Brain pericyte (primary cell): Measurements from ENCODE around the gene NAALADL2.
"Not testable (repeated sequence)": the region's sequence is repeated elsewhere in the genome, so short reads cannot be mapped to it uniquely, and the experiment has no call there.

Experiments
- DNase-seq: peaks from one replicate; pipeline ENCODE4 v3.0.0-alpha.2; 2012; ENCODE audit warnings: low read depth, low spot score

NAALADL2 gene

DNA sequence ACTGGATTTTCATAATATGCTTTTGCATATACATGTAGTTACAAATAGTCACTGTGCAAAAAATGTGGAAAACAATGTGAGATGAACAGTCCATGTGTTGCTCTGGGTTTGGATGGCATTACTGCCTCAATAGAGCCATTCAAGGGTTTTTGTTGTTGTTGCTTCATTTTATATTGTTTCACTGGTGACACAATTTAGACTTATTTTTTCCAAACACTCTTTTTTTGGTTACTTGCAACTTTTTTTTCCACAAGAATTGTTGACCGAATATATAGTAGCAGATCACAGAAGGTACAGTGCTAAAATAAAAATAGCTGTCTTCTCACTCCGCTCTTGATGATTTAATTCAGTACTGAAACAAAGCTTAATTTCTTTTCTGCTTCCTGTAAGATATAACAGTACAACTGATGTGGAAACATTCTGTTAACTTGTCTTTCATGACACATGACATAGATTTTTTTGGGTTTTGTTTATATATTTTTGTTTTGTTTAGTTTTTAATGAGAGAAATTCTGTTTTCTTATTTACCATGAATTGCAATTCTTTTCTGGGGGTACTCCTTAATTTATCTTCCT lies 618.6 kb downstream of the NAALADL2 start:
- no peak for DNase-seq

DNA sequence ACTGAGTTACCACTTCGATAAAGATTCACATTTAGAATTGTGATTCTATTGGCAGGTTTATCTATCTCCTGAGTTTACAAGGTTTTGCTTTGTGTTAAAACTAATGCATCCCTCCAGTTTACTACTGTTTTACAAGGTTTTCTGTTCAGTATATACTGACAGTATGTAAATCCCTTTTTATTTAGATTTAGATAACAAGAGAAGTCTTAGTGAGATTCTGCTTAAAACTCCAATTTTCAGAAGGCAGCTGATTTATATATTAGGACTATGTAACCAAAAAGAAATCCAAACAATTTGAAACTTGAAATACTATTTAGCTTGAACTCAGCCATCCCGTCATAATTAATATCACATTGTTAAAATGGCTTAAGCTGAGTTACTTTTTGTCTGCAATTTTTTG lies 619.2 kb downstream of the NAALADL2 start:
- no peak for DNase-seq

DNA sequence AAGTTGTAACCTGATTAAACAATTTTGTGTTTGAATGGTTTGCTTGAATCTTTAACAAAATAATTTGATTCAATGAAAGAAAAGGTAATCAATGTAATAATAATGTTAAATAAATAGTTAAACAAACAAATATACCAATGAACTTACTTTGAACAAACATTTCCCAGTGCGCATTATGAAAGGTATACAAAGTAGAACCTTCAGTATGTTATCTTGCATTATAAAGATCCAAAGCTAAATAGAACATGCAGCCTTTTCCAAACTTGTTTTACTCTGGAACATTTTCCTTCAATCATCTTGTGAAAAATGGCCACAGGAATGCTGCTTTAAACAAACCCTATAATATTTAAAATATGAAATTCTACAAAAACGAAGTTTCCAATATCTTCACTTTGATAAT lies 620.0 kb downstream of the NAALADL2 start:
- no peak for DNase-seq

DNA sequence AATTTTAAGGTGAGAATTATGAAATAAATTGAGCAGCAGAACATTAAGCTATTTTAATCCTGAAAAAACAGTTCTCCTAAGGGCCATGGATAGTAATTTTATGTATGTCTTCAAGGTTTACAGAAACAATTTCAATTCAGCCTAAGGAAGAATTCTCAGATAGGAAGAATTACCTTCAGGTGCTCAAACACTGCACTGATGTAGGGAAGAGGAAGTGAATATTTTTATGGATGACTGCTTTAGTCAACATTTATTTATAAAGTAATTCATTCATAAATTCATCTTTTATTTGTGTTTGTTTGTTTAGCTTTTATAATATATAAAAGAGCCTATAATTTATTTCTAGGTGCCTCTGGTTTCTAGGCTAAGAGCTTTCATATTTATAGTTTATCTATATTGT lies 620.7 kb downstream of the NAALADL2 start:
- no peak for DNase-seq

DNA sequence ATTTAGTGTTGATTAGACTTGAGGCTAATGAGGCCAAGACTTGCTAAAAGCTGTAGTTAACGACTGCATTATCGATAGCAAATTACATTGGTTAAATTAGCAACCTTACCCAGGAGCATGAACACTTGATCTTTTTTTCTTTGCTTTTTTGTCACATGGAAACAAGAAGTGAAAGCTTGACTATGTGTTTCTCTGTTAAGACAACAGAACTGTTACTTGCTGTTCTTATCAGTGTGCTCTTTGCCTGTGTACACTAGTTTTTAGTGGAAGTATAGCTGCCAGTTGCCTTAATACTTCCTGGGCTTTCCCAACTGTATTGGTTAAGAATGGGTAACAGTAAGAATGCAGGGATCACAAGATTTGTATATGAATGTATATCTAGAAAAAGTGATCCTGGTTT lies 625.5 kb downstream of the NAALADL2 start:
- DNase-seq = no peak

DNA sequence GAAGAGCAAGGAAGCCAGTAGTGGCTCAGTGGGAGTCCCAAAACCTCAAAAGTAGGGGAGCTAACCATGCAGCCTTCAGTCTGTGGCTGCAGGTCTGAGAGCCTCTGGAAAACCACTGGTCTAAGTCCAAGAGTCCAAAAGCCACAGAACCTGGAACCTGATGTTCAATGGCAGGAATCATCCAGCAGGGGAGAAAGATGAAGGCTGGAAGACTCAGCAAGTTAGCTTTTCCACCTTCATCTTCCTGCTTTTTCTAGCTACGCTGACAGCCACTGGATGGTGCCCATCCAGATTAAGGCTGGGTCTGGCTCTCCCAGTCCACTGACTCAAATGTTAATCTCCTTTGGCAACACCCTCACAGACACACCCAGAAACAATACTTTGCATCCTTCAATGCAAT lies 626.3 kb downstream of the NAALADL2 start:
- no peak for DNase-seq

DNA sequence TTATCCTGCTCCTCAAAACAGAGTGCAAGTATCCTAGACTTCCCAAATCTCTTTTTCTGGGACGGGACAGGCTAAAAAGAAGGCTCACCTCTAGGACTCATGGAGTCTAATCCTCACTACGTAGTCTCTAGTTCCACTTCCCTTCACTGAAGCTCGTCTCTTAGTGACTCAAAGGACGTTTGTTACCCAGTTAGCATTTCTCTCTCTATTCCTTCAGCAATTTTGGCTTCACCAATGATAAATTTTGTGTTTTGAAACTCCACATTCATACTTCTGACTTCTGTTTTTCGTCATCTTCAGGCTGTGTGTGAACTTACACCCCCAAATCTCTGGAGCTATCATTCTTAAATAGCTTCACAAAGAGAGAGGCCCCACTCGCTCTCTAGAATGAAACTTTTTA lies 627.1 kb downstream of the NAALADL2 start:
- DNase-seq = no peak

DNA sequence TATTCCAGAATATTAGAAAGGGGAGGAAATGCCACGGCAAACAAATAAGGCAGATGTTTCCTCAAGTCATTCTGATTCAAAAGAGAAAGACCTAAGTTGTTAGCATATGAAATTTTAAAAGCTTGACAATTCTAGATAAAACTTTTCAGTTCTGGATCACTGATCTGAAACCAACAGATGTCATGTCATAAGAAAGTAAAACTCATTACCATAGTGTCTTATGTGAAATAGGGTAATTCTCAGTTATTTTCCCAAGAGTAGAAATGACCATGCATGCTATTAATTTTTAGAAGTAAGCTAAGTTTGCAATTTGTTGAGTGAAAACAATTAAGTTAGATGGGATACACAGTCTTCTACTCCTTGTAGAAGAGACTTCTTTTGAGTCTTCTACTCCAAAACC lies 630.3 kb downstream of the NAALADL2 start:
- no peak for DNase-seq

DNA sequence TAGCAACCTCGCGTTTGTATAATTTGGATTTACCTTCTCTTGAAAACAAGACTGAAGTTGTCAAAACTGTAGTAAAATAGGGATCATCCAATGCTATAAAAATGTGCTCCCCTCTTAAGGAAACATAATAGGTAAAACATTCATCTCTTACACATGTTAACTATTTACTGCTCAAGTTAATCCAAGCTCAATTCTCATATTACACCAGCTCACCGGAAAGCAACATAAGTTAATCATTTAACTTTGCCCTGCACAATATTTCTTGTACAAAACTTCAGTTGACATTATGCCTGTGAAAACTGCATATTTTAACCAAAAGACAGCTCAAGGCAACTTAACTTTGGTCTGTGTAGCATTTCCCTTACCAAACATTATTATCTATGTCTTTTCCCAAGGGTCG lies 634.2 kb downstream of the NAALADL2 start:
- DNase-seq = no peak

DNA sequence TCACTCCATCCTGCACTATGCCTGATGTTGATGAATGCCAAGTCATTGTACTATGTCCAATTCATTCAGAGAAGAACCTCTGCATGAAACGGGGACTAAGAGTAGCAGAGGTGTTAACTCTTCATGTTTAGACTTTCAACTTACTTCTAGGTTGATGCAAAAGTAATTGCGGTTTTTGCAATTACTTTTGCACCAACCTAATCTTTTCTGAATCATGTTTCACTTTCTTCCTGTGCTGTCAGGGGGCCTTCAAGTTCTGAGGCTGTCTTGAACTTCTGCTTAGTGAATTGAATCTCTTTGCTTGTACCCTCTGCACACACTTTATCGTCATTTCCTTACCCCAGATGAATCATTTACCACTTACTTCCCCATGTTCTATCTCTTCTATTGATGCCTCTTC lies 636.2 kb downstream of the NAALADL2 start:
- no peak for DNase-seq

DNA sequence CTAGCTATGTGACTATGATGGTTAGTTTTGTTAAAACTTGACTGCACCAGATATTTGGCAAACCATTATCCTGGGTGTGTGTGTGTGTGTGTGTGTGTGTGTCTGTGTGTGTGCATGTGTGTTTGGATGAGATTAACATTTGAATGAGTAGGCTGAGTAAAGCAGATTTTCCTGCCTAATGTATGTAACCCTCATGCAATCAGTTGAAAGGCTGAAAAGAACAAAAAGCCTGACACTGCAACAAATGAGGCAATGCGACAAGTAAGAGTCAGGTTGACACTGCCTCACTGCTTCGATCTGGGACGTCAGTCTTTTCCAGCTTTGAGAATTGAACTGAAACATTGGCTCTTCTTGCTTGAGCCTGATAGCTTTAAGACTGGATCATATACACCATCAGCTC lies 643.0 kb downstream of the NAALADL2 start:
- DNase-seq = no peak

DNA sequence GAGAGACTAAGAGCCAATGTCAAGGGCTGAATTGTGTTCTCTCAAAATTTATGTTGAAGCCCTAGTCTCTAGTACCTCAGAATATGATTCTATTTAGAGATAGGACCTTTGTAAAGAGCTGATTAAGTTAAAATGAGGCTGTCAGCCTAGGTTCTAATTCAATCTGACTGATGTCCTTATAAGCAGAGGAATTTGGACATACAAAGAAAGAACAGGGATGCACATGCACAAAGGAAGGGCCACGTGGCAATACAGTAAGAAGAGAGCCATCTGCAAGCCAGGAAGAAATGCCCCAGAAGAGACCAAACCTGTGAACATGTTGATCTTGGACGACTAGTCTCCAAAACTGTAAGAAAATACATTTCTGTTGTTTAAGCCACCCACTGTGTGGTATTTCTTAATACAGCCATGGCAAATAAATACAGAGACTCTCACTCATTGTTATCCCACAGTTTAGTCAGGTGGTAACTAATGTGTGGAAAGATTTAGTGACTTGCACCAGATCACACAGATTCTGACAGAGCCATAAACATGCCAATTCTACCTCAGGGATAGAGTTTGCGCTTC lies 652.2 kb downstream of the NAALADL2 start:
- peak; percentile 68 for DNase-seq

DNA sequence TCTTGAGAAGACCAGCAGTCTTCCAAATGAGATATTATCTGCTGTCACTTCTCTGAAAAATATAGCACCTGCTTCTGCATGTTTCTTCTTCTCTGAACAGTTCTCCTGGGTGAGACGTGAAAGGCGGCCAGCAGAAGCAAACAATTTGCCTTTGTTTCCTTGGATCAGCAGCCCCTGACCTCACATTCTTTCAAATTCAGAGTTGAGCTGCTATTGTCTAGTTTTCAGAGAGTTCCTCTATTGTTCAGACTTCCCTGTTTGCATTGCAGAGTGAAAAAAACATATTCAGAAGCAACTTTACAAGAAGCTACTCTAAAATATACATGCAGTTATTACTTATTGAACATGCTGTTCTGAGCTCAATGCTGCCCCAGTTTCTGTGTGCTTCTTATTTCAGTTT lies 653.6 kb downstream of the NAALADL2 start:
- DNase-seq = no peak

DNA sequence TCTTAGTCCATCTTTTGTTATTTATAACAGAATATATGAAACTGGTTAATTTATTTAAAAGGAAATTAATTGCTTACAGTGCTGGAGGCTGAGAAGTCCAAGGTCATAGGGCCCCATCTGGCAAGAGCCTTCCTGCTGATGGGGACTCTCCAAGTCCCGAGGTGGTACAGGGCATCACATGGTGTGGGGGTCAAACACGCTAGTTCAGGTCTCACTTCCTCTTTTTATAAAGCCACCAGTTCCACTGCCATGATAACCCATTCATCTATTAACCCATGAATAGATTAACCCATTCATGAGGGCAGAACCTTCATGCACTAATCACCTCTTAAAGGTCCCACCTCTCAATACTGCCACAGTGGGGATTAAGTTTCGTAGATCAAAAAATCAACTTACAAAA lies 659.3 kb downstream of the NAALADL2 start:
- DNase-seq = no peak

DNA sequence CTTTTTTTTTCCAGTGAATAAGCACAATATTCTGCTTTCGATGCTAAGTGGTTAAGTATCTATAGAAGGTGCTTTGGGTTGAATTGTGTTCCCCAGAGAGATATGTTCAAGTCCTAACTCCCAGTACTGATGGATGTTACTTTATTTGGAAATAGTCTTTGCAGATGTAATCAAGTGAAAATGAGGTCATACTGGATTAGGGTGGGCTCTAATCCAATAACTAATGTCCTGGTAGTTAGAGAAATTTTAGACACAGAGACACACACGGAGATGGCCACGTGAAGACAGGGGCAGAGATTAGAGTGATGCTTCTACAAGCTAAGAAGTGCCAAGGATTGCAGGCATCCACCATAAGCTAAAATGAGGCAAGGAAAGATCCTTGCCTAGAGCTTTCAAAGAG lies 662.3 kb downstream of the NAALADL2 start:
- no peak for DNase-seq

DNA sequence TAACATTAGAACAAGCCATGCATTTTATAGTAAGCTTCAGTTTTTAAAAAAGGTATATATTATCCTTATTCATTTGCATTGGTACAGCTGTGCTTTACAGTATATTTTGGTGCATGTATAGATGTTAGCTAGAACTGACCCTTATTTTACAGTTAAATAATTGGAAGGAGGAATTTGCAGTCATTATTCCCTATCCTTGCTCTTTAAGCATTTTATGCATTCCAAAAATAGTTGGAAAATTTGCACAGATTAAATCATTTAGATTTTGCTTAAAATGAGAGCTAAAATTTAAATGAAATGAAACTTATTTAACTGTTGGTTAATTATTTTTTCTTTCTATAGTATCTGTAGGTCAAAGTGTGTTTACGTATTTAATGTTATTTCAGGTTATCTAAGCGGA lies 667.1 kb downstream of the NAALADL2 start:
- no peak for DNase-seq

DNA sequence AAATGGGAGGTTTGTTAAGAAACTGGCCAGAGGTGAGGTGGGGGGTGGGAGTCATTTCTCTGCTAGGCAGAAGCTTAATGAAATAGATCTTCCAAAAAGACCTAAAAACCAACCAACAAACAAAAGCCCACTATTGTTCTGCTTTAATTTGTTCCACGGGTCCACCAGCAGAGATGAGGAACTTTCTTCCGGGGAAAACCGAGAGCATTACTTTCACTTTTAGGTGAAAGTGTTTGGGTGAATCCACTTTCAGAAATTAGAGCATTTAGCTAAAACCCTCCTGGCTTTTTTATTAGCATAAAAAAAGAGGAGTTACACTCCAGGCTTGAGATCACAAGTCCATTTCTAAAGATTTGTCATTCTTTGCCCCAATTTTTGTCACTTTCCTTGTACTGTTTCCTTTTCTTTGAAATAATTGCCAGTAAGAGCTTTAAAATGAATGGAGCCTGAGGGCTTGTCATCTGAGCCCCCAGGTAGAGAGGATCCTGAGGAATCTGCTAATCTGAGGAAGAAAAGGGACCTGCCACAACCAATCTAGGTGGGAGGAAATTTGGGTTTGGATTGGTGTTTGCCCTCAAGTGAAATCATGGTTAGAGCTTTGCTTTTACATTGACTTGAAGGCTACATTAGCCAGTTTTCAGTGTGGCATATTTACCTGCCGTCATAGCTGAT lies 667.6 kb downstream of the NAALADL2 start:
- no peak for DNase-seq

DNA sequence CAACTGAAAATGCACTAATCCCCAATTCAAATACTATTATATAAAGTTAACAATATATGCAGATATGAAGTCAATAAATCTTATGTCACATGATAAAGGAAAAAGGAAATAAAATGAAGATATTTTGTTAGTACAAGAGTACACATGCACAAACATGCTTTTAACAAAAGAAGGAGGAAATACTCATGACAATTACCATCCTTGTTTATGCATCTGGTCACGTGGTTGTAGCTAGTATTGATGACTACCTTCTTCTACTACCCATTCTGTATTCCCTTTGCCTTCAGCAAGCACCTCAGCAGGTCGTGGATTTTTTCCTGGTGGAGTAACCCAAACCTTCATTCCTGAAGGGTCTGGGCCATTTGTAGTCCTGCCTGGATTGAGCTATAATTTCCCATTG lies 669.6 kb downstream of the NAALADL2 start:
- DNase-seq = not testable (repeated sequence)

DNA sequence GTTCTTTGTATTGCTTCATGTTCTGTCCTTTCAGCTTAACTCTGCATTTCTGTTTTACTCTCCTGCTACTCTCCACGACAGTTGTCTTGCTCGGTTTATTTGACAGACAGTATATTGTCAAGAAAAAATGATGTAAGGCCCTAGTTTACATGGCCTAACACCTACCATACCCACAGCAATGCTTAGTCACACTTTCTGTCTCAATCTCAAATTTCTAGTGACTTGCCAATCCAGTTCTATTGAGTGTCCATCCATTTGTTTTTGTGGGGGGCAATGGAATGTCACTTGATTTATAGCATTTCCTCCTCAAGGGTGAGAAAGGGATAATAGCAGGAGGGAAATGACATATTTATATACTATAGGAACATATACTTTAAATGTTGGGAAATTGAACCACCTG lies 676.2 kb downstream of the NAALADL2 start:
- no peak for DNase-seq

DNA sequence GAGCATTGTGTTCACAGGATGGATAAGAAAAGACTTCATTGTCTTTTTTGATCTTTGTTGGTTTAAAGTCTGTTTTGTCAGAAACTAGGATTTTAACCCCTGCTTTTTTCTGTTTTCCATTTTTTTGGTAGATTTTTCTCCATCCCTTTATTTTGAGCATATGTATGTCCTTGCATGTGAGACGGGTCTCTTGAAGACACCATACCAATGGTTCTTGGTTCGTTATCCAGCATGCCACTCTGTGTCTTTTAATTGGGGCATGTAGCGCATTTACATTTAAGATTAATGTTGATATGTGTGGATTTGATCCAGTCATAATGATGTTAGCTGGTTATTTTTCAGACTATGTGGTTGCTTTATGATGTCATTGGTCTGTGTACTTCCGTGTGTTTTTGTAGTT lies 687.0 kb downstream of the NAALADL2 start:
- DNase-seq = no peak

DNA sequence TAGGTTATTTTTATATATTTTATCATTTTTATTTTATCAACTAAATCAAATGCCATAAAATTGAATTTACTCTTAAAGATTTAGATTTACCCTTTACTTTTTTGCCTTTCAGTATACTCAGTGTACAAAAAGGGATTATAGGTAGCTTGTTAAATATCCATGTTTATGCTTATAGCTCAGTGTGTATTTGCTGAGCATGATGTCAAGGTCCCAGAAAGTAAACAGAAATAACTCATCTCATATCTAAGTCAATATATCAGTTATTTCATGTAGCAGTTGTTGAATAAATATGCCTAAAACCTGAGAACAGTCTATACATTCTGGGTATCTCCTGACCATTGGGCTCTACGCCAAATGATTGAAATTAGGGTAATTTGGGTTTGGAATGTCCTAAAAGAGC lies 693.8 kb downstream of the NAALADL2 start:
- no peak for DNase-seq

DNA sequence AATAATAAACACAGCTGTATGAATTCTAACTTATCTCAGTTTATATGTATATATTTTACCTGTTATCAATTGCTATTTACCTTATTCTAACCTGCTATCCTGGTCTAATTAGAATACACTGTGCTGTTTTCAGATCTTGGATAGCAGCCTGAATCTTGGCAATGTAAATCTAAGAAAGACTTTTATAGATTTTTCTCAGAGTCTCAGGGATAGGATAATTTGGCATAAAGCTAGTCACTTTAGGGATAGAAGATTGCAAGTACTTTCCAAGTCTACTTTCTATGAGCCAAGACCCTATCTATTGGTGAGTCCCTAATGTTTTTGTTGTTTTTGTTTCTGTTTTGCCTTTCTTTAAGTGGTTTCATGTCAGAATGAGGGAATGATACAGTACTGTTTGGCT lies 695.7 kb downstream of the NAALADL2 start:
- no peak for DNase-seq

DNA sequence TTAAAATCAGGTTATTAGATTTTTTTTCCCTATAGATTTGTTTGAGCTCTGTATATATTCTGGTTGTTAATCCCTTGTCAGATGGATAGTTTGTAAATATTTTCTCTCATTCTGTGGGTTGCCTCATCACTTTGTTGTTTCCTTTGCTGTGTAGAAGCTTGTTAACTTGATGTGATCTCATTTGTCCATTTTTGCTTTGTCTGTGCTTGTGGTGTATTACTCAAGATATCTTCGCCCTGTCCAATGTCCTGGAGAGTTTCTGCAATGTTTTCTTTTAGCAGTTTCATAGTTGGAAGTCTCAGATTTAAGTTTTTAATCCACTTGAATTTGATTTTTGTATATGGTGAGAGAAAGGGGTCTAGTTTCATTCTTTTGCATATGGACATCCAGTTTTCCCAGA lies 699.1 kb downstream of the NAALADL2 start:
- no peak for DNase-seq

DNA sequence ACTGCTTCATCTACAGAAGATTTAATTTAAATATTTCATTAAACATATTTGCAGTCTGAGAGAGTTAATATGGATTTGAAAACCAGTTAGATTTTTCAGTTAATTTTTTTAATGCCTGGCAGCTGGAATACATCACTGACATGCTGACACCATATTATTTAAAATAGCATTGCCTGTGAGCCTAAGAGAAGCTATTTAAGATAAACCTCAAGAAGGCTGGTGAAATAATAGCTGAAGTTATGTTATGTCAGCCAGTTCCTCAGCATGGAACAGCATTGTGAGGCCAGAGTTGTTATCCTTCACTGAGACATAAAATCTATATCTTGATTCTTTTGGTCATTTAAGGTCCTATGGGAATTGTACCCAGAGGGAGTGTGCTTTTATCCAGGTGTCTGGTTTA lies 705.2 kb downstream of the NAALADL2 start:
- DNase-seq = no peak
